B cell (primary cell): ENCODE results near the gene ADRA2C. TPM values are rescaled to one million over a fixed set of nuclear protein-coding genes. Genes with fewer than 3 reads are reported as not detected.
"Not testable (repeated sequence)": the region's sequence is repeated elsewhere in the genome, so short reads cannot be mapped to it uniquely, and the experiment has no call there.

Experiments used
- ATAC-seq: fragments of 200-7000 bp; cut with Tn5 transposase; one replicate; pipeline ENCODE4 v1.10.0; 2021; ENCODE audit warnings: low read depth, mild to moderate bottlenecking, moderate number of reproducible peaks, moderate library complexity
- CTCF ChIA-PET: fragments of 350-600 bp; sonication (Branson Sonifier 250); formaldehyde crosslinking; loops from one replicate; lab custom pipeline; 2021; ENCODE audit warnings: antibody characterized with exemption, inconsistent platforms; lab: Charles Lee
- POLR2A ChIA-PET: fragments of 350-600 bp; sonication (Branson Sonifier 250); formaldehyde crosslinking; loops from one replicate; lab custom pipeline; 2021; ENCODE audit warnings: antibody characterized with exemption; lab: Charles Lee
- DNase-seq: peaks from one replicate; pipeline ENCODE4 v3.0.0; 2013
- H2AFZ ChIP-seq: 2 replicates; pipeline ENCODE4 v1.6.1; 2012; ENCODE audit warnings: mild to moderate bottlenecking, low read depth, low read length; ENCODE audit not compliant: insufficient read depth, poor library complexity, severe bottlenecking
- H3K27ac ChIP-seq, 2 donors: 1 replicate in 1 of 2; 2 replicates in 1 of 2; pipeline ENCODE4 v1.5.1; 2012 to 2013; ENCODE audit warnings: low read length in 2 of 2, mild to moderate bottlenecking in 2 of 2, moderate library complexity in 1 of 2
- H3K27me3 ChIP-seq, 4 experiments: fragments of 200-600 bp in 1 of 4; sonication (generic) in 1 of 4; replicated peaks in 1 of 4; 1 replicate in 2 of 4; 2 replicates in 2 of 4; pipeline versions ENCODE4 v1.6.1 to v1.7.0; 2013 to 2016; ENCODE audit warnings: low read length in 3 of 4, mild to moderate bottlenecking in 2 of 4, mixed read lengths in 1 of 4, moderate library complexity in 1 of 4; ENCODE audit not compliant: insufficient read depth in 4 of 4, control insufficient read depth in 3 of 4; ENCODE audit errors: control extremely low read depth in 1 of 4
- H3K36me3 ChIP-seq, 2 experiments: replicated peaks in 1 of 2; 1 replicate in 1 of 2; 2 replicates in 1 of 2; pipeline versions ENCODE4 v1.6.1 to v1.7.1; 2013; ENCODE audit warnings: low read length in 1 of 2; ENCODE audit not compliant: insufficient read depth in 2 of 2, control insufficient read depth in 1 of 2; ENCODE audit errors: control extremely low read depth in 1 of 2, extremely low read depth in 1 of 2
- H3K4me1 ChIP-seq, 2 donors: fragments of 200-600 bp in 1 of 2; sonication (generic) in 1 of 2; 1 replicate in 1 of 2; 2 replicates in 1 of 2; pipeline versions ENCODE4 v1.5.1 to v1.6.1; 2013 to 2017; ENCODE audit warnings: low read length in 2 of 2; ENCODE audit not compliant: control insufficient read depth in 2 of 2, insufficient read depth in 2 of 2
- H3K4me2 ChIP-seq: replicated peaks from 2 replicates; pipeline ENCODE3; 2012; ENCODE audit warnings: mild to moderate bottlenecking, low read depth, low read length; ENCODE audit not compliant: poor library complexity, severe bottlenecking
- H3K4me3 ChIP-seq, 5 experiments: fragments of 200-600 bp in 1 of 5; sonication (generic) in 1 of 5; 1 replicate in 3 of 5; 2 replicates in 2 of 5; pipeline versions ENCODE4 v1.5.1 to v1.7.0; 2011 to 2016; ENCODE audit warnings: low read length in 4 of 5, mild to moderate bottlenecking in 4 of 5, low read depth in 2 of 5, control low read depth in 1 of 5, moderate library complexity in 1 of 5; ENCODE audit not compliant: insufficient read depth in 1 of 5; ENCODE audit errors: control extremely low read depth in 1 of 5, extremely low read depth in 1 of 5
- H3K79me2 ChIP-seq: fragments of 200-600 bp; sonication (generic); one replicate; pipeline ENCODE4 v1.6.0; 2016; ENCODE audit warnings: low read length; ENCODE audit not compliant: control insufficient read depth, insufficient read depth
- H3K9ac ChIP-seq: fragments of 200-600 bp; sonication (generic); 2 replicates; pipeline ENCODE4 v1.6.1; 2017; ENCODE audit warnings: mild to moderate bottlenecking, low read length, moderate library complexity
- H3K9me3 ChIP-seq, 3 donors: one replicate each; pipeline versions ENCODE4 v1.6.1 to v1.7.1; 2013; ENCODE audit warnings: low read length in 2 of 3; ENCODE audit not compliant: control insufficient read depth in 2 of 3, insufficient read depth in 1 of 3; ENCODE audit errors: control extremely low read depth in 1 of 3
- H4K20me1 ChIP-seq: 2 replicates; pipeline ENCODE4 v1.6.0; 2012; ENCODE audit warnings: mild to moderate bottlenecking, low read length; ENCODE audit not compliant: insufficient read depth, control insufficient read depth, poor library complexity, severe bottlenecking
- H3K27ac Mint-ChIP-seq: one replicate; pipeline ENCODE4 v1.8.0; 2021; ENCODE audit warnings: mixed read lengths
- H3K27me3 Mint-ChIP-seq: one replicate; pipeline ENCODE4 v1.8.0; 2021; ENCODE audit warnings: mixed read lengths
- H3K4me1 Mint-ChIP-seq: one replicate; pipeline ENCODE4 v1.8.0; 2021; ENCODE audit warnings: mixed read lengths
- H3K4me3 Mint-ChIP-seq: one replicate; pipeline ENCODE4 v1.8.0; 2021; ENCODE audit warnings: mixed read lengths
- H3K9me3 Mint-ChIP-seq: one replicate; pipeline ENCODE4 v1.8.0; 2022; ENCODE audit warnings: mixed read lengths; ENCODE audit not compliant: insufficient read depth
- EZH2 ChIP-seq: IDR thresholded peaks from 2 replicates; pipeline ENCODE4 v1.6.1; 2012; ENCODE audit warnings: borderline replicate concordance, low read depth, mild to moderate bottlenecking, moderate library complexity, low read length; ENCODE audit not compliant: insufficient read depth, poor library complexity, severe bottlenecking
- WGBS: methylation state at CpG from one replicate; pipeline ENCODE4 v1.1.5; 2013; ENCODE audit warnings: missing lambda C conversion rate; ENCODE audit not compliant: insufficient coverage; 5-methylcytosine and 5-hydroxymethylcytosine counted together
- intact Hi-C: fragments of 100-400 bp; cut with micrococcal nuclease; formaldehyde crosslinking; loops from one replicate; pipeline ENCODE4 v1.10.0; 2022
- polyA plus RNA-seq: library from polyadenylated mRNA; depleted of rRNA; stranded (reverse); fragments of >200 nt; gene quantifications from 2 replicates; pipeline ENCODE4 v1.2.3, GENCODE V29; 2012
- total RNA-seq, 2 donors: library from RNA; stranded (reverse); fragments of 120-200 nt in 1 of 2; gene quantifications; 1 replicate in 1 of 2; 2 replicates in 1 of 2; pipeline versions ENCODE4 v1.2.3 to v1.2.4, GENCODE V29; 2013 to 2022

The ADRA2C gene
- total and polyA plus RNA-seq, 2 donors (not counting 1 experiment from before 2014, with no cell fraction given): not detected

DNA sequence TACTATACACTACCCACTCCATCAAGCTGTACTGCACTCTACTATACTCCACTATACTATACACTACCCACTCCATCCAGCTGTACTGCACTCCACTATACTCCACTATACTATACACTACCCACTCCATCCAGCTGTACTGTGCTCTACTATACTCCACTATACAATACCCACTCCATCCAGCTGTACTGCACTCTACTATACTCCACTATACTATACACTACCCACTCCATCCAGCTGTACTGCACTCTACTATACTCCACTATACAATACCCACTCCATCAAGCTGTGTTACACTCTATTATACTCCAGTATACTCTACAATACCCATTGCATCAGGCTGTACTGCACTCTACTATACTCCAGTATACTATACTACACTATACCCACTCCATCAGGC, 48.7 kb downstream of the ADRA2C start:
- H3K79me2 ChIP-seq, H3K4me1 ChIP-seq, H3K4me1 Mint-ChIP-seq, H3K9ac ChIP-seq, H3K27ac Mint-ChIP-seq, CTCF ChIA-PET, H3K4me2 ChIP-seq, H2AFZ ChIP-seq, H3K27me3 ChIP-seq, H3K9me3 Mint-ChIP-seq, H4K20me1 ChIP-seq, ATAC-seq, H3K4me3 ChIP-seq, H3K36me3 ChIP-seq, H3K27ac ChIP-seq, DNase-seq, intact Hi-C loops, H3K27me3 Mint-ChIP-seq, H3K4me3 Mint-ChIP-seq: not testable (repeated sequence)
- peaks cover 0 to 27% (median 0%) of the 10 kb centered on the region in 3 donors for H3K9me3 ChIP-seq
- POLR2A ChIA-PET: interaction anchor here (0.6 kb wide), 1 partner anchor 1810 kb away, joined by 3 read pairs; no protein-coding TSS in a partner anchor

DNA sequence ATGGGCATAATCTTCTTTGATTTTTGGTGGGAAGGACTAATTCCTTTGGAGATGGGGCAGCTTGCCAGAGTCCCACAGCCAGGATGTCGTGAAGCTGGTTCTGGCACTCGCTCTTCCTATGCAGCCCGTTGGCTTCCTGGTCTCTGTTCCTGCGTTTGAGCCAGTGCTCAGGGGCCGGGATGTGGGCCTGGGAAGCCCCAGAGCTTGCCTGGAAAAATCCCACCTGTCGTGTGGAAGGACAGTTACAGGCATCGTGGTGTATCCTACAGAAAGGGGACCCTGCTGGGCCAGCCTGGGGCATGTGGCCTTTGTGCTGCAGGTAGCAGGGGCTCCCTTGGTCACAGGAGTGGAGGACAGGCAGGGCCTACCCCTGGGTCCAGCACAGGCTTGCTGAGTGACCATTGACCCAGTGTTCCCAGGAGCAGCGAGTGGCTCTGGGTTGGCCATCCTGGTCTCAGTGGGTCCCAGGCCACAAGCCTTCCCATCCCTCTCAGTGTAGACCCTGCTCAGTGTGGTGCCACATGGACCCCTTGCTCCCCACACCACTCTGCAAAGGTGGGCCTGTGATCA, 50.2 kb downstream of the ADRA2C start:
- DNase-seq (no peak), ATAC-seq (no peak)
- H3K4me1 ChIP-seq: no peaks in the 10 kb centered on the region
- intact Hi-C loops: no loop called here
- no peaks in the 10 kb centered on the region for H3K9me3 Mint-ChIP-seq
- no peak overlapping the region for H3K4me2 ChIP-seq
- H3K27ac Mint-ChIP-seq: no peak overlapping the region
- no peaks in the 10 kb centered on the region for H3K27me3 Mint-ChIP-seq
- no peaks in the 10 kb centered on the region for H4K20me1 ChIP-seq
- H2AFZ ChIP-seq: no peak overlapping the region
- POLR2A ChIA-PET: no interaction called here
- WGBS: 81% methylated on average over 8 of the region's 8 CpGs
- peaks cover 0 to 27% (median 0%) of the 10 kb centered on the region in 3 donors for H3K9me3 ChIP-seq
- TF ChIP-seq EZH2: no peak
- no peaks in the 10 kb centered on the region for H3K79me2 ChIP-seq
- H3K4me3 ChIP-seq: no peak overlapping the region
- H3K4me1 Mint-ChIP-seq: no peaks in the 10 kb centered on the region
- H3K36me3 ChIP-seq: no peaks in the 10 kb centered on the region
- H3K4me3 Mint-ChIP-seq: no peak overlapping the region
- no peak overlapping the region for H3K27ac ChIP-seq
- no peaks in the 10 kb centered on the region for H3K27me3 ChIP-seq
- CTCF ChIA-PET: no interaction called here
- H3K9ac ChIP-seq: no peak overlapping the region
